A673 (cell line): ENCODE results near the gene PARD3. TPM values are rescaled to one million over a fixed set of nuclear protein-coding genes. Genes with fewer than 3 reads are reported as not detected.

ENCODE experiments used
- BruUV-seq: library from RNA; stranded (reverse); fragments of 400-500 nt; replicated peaks from 2 replicates; lab custom pipeline; 2021; lab: Mats Ljungman, UMichigan
- CTCF ChIA-PET: fragments of 300-600 bp; sonication (Branson Sonifier 250); formaldehyde crosslinking; loops from one replicate; lab custom pipeline; 2022; ENCODE audit warnings: antibody characterized with exemption; lab: Charles Lee
- POLR2A ChIA-PET: fragments of 300-600 bp; sonication (Branson Sonifier 250); formaldehyde crosslinking; loops from one replicate; lab custom pipeline; 2022; ENCODE audit warnings: antibody characterized with exemption; ENCODE audit not compliant: low non-redundant PET; lab: Charles Lee
- DNase-seq: peaks from one replicate; pipeline ENCODE4 v3.0.0-alpha.2; 2015; ENCODE audit warnings: low spot score
- H3K27ac ChIP-seq: fragments of 200-600 bp; sonication (generic); 2 replicates; pipeline ENCODE4 v1.5.1; 2016; ENCODE audit warnings: mixed run types, low read depth, mild to moderate bottlenecking, mixed read lengths, antibody characterized with exemption, low read length; ENCODE audit not compliant: poor library complexity, severe bottlenecking
- H3K27me3 ChIP-seq: fragments of 200-600 bp; sonication (generic); replicated peaks from 2 replicates; pipeline ENCODE4 v1.6.1; 2017; ENCODE audit warnings: mixed run types, low read depth, mild to moderate bottlenecking, mixed read lengths, antibody characterized with exemption, low read length; ENCODE audit not compliant: insufficient read depth, poor library complexity
- H3K36me3 ChIP-seq: fragments of 200-600 bp; sonication (generic); 2 replicates; pipeline ENCODE4 v1.6.1; 2016; ENCODE audit warnings: mixed run types, mild to moderate bottlenecking, mixed read lengths, antibody characterized with exemption, low read length; ENCODE audit not compliant: insufficient read depth, poor library complexity, severe bottlenecking
- H3K4me1 ChIP-seq: fragments of 200-600 bp; sonication (generic); 2 replicates; pipeline ENCODE4 v1.6.1; 2017; ENCODE audit warnings: mixed run types, mild to moderate bottlenecking, mixed read lengths, antibody characterized with exemption, low read length; ENCODE audit not compliant: insufficient read depth, poor library complexity, severe bottlenecking
- H3K4me3 ChIP-seq: fragments of 200-600 bp; sonication (generic); 2 replicates; pipeline ENCODE4 v1.5.1; 2016; ENCODE audit warnings: low read depth, mixed run types, mild to moderate bottlenecking, mixed read lengths, low read length; ENCODE audit not compliant: poor library complexity, severe bottlenecking
- H3K9me3 ChIP-seq: fragments of 200-600 bp; sonication (generic); 2 replicates; pipeline ENCODE4 v1.6.1; 2016; ENCODE audit warnings: mixed run types, low read depth, mild to moderate bottlenecking, mixed read lengths, antibody characterized with exemption, low read length; ENCODE audit not compliant: poor library complexity, severe bottlenecking
- EZH2 ChIP-seq: fragments of 200-600 bp; sonication (generic); IDR thresholded peaks from 2 replicates; pipeline ENCODE4 v1.6.1; 2017; ENCODE audit warnings: borderline replicate concordance, low read depth, mild to moderate bottlenecking, mixed read lengths, antibody characterized with exemption, low read length; ENCODE audit not compliant: poor library complexity, severe bottlenecking
- intact Hi-C: fragments of 100-400 bp; cut with micrococcal nuclease; formaldehyde crosslinking; loops from one replicate; pipeline ENCODE4 v1.10.0; 2022; ENCODE audit not compliant: unreplicated experiment
- total RNA-seq: library from RNA; stranded (reverse); gene quantifications from 2 replicates; pipeline ENCODE4 v1.2.3, GENCODE V29; 2021
- TF ChIP-seq, protein P1 (sequence below): fragments of 300-800, 200-600 bp; sonication (generic); conservative IDR thresholded peaks from 2 replicates; pipeline ENCODE4 v1.5.1; 2017; ENCODE audit warnings: low read depth, mild to moderate bottlenecking, antibody characterized with exemption, low read length, moderate library complexity, mixed read lengths

The PARD3 gene
- total RNA-seq, 1 experiment from 2014 or later, result 28.0 TPM

- POLR2A ChIA-PET, result interaction anchor here (0.6 kb wide), 1 partner anchor 152 kb away, joined by 3 read pairs; no protein-coding TSS in a partner anchor
- H3K27me3 ChIP-seq, result peaks cover 12% of the 10 kb centered on the region
These were observed 46.1 kb downstream of the PARD3 start for GRCh38 chr10:34768972-34769330.

DNA sequence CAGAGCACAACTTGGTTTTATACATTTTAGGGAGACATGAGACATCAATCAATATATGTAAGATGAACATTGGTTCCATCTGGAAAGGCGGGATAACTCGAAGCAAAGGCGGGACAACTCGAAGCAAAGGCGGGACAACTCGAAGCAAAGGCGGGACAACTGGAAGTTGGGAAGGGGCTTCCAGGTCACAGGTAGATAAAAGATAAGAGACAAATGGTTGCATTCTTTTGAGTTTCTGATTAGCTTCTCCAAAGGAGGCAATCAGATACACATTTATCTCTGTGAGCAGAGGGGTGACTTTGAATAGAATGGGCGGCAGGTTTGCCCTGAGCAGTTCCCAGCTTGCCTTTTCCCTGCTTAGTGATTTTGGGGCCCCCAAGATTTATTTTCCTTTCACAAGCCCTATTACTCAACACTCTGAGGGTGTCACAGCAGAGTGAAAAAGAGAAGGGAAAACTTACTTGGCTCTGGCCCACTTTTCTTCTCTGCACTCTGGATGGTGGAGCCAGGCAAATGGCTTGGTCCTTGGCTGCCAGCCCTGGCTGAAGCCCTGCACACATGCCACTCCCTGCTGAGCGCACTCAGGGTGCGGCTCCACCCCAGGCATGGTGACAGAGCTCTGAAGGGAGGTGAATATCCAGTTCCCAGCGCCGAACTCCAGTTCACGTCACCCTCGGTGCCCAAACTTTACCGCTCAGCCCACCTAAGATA lies 46.7 kb downstream of the PARD3 start:
- Histone ChIP-seq H3K4me3 (no peak overlapping the region), H3K4me1 (peaks cover 43% of the 10 kb centered on the region), H3K36me3 (no peaks in the 10 kb centered on the region), H3K27me3 (peaks cover 12% of the 10 kb centered on the region), H3K27ac (no peak overlapping the region), H3K9me3 (no peaks in the 10 kb centered on the region)
- no TSS peak for BruUV-seq
- CTCF ChIA-PET, result no interaction called here
- no peak for TF ChIP-seq EZH2
- TF ChIP-seq, protein P1, sequence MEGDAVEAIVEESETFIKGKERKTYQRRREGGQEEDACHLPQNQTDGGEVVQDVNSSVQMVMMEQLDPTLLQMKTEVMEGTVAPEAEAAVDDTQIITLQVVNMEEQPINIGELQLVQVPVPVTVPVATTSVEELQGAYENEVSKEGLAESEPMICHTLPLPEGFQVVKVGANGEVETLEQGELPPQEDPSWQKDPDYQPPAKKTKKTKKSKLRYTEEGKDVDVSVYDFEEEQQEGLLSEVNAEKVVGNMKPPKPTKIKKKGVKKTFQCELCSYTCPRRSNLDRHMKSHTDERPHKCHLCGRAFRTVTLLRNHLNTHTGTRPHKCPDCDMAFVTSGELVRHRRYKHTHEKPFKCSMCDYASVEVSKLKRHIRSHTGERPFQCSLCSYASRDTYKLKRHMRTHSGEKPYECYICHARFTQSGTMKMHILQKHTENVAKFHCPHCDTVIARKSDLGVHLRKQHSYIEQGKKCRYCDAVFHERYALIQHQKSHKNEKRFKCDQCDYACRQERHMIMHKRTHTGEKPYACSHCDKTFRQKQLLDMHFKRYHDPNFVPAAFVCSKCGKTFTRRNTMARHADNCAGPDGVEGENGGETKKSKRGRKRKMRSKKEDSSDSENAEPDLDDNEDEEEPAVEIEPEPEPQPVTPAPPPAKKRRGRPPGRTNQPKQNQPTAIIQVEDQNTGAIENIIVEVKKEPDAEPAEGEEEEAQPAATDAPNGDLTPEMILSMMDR, result no peak
- POLR2A ChIA-PET, result no interaction called here
- intact Hi-C loops, result no loop called here
- DNase-seq, result peak; percentile 61

More at GRCh38 chr10:34768972-34769330, 46.1 kb downstream of the PARD3 start:
- H3K36me3 ChIP-seq, result no peaks in the 10 kb centered on the region
- H3K27ac ChIP-seq, result no peak overlapping the region
- no peaks in the 10 kb centered on the region for H3K9me3 ChIP-seq
- peaks cover 43% of the 10 kb centered on the region for H3K4me1 ChIP-seq
- DNase-seq, result no peak
- CTCF ChIA-PET, result no interaction called here
- TF ChIP-seq, protein P1, result no peak
- TF ChIP-seq EZH2, result no peak
- intact Hi-C loops, result no loop called here
- no TSS peak for BruUV-seq
- H3K4me3 ChIP-seq, result no peak overlapping the region

GRCh38 chr10:34766811-34767494 lies 48.1 kb downstream of the PARD3 start:
- Histone ChIP-seq H3K27ac (peak overlapping the region; percentile 38), H3K4me3 (no peak overlapping the region), H3K4me1 (peaks cover 43% of the 10 kb centered on the region), H3K27me3 (peaks cover 12% of the 10 kb centered on the region), H3K36me3 (no peaks in the 10 kb centered on the region), H3K9me3 (no peaks in the 10 kb centered on the region)
- ChIA-PET POLR2A (no interaction called here), CTCF (interaction anchor here (0.6 to 0.9 kb wide), 3 partner anchors 9 to 63 kb away, joined by 3 read pairs; no protein-coding TSS in a partner anchor)
- TF ChIP-seq, protein P1, result no peak
- TF ChIP-seq EZH2, result no peak
- intact Hi-C loops, result no loop called here
- no TSS peak for BruUV-seq
- DNase-seq, result peak; percentile 47
